EH (cell line): ENCODE measurements around the gene PYY.
"Not testable (repeated sequence)": the region's sequence is repeated elsewhere in the genome, so short reads cannot be mapped to it uniquely, and the experiment has no call there.

Experiments used
- DNase-seq: peaks from one replicate; pipeline ENCODE4 v3.0.0-alpha.2; 2015; ENCODE audit warnings: low read depth

The PYY gene

GRCh38 chr17:43945074-43945829 is 8.5 kb downstream of the PYY start:
- peak; percentile 75 for DNase-seq

GRCh38 chr17:43942051-43942685 is 11.6 kb downstream of the PYY start, which contains the start of gene PPY:
Gene PPY (minus strand): TSS chr17:43942476. CDS start chr17:43941654, 822 bp downstream.
- no peak for DNase-seq

GRCh38 chr17:43940630-43941029 is 13.1 kb downstream of the PYY start:
- peak; percentile 58 for DNase-seq

GRCh38 chr17:43939886-43940285 is 13.9 kb downstream of the PYY start:
- no peak for DNase-seq

- DNase-seq: not testable (repeated sequence)
Observed at GRCh38 chr17:43939452-43939851, 14.3 kb downstream of the PYY start.

GRCh38 chr17:43938838-43939182 is 14.9 kb downstream of the PYY start:
- no peak for DNase-seq

GRCh38 chr17:43936434-43936833 is 17.3 kb downstream of the PYY start:
- peak; percentile 45 for DNase-seq

- no peak for DNase-seq
Observed at GRCh38 chr17:43935926-43936261, 17.8 kb downstream of the PYY start.

- no peak for DNase-seq
Observed at GRCh38 chr17:43935204-43935925, 18.4 kb downstream of the PYY start.

GRCh38 chr17:43932923-43933322 is 20.8 kb downstream of the PYY start:
- DNase-seq: no peak

- no peak for DNase-seq
Observed at GRCh38 chr17:43932357-43932756, 21.4 kb downstream of the PYY start.

- DNase-seq: no peak
Observed at GRCh38 chr17:43931062-43931571, 22.6 kb downstream of the PYY start.

GRCh38 chr17:43928609-43929008 is 25.1 kb downstream of the PYY start:
- DNase-seq: no peak

- not testable (repeated sequence) for DNase-seq
Observed at GRCh38 chr17:43927929-43928328, 25.8 kb downstream of the PYY start.

GRCh38 chr17:43927060-43927864 is 26.5 kb downstream of the PYY start:
- DNase-seq: no peak

GRCh38 chr17:43924558-43924957 is 29.2 kb downstream of the PYY start:
- DNase-seq: no peak

- DNase-seq: no peak
Observed at GRCh38 chr17:43920500-43921095, 33.1 kb downstream of the PYY start.

- DNase-seq: no peak
Observed at GRCh38 chr17:43918026-43918389, 35.7 kb downstream of the PYY start.

- peak; percentile 25 for DNase-seq
Observed at GRCh38 chr17:43917348-43918025, 36.3 kb downstream of the PYY start.

- DNase-seq: no peak
Observed at GRCh38 chr17:43917016-43917347, 36.8 kb downstream of the PYY start.

- no peak for DNase-seq
Observed at GRCh38 chr17:43916385-43916784, 37.4 kb downstream of the PYY start.
